ENCODE measurements around the gene ABHD11. TPM values are rescaled to one million over a fixed set of nuclear protein-coding genes. Genes with fewer than 3 reads are reported as not detected.

The ABHD11 gene
- total and polyA plus RNA-seq, 9 of the 15 experiments (the other 6 are each of a cell fraction or from before 2014, with no cell fraction given), result 7.7 to 44.2 (median 18.9) TPM

DNA sequence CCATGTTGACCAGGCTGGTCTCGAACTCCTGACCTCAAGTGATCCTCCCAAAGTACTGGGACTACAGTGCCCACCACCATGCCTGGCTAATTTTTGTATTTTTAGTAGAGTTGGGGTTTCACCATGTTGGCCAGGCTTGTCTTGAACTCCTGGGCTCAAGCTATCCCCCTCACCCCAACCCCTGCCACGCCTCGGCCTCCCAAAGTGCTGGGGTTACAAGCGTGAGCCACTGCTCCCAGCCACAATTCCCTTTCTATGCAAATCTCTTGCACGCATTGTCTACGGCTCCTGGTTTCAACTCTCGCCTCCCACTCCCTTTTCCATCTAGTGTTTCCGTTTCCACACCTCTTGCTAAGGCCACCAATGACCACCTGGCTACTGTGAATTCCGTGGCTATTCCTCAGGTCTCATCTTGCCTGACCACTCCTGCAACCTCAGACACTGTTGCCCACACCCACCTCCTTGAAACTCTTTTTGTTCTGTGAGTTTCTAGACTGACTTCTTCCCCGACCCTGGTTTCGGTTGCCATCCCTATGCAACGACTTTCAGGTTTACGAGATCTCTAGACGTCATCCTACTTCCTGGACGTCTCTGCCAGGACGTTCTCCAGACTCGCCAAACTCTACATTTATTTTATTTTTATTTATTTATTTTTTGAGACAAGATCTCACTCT lies 28.1 kb upstream of the ABHD11 start:
- Histone ChIP-seq H3K4me1 (replicated peaks in 1 of 2; ENCODE audit: control insufficient read depth in 2 of 2, insufficient read depth in 2 of 2, low read length in 2 of 2) (peaks cover 0 to 22% of the 10 kb centered on the region in 2 experiments; a peak in 3 of 5 replicates), H3K4me2 (ENCODE audit: insufficient read depth, low read length) (no peak overlapping the region), H3K9me3 (replicated peaks; ENCODE audit: control insufficient read depth, insufficient read depth, low read depth, low read length) (no peaks in the 10 kb centered on the region), H3K27me3 (ENCODE audit: control insufficient read depth in 2 of 2, insufficient read depth in 2 of 2, low read length in 2 of 2) (no peaks in the 10 kb centered on the region), H3K27ac (ENCODE audit: extremely low read depth, low read depth, low read length) (no peak overlapping the region), H3K36me3 (ENCODE audit: control insufficient read depth, insufficient read depth, low read length) (no peaks in the 10 kb centered on the region), H3K4me3 (no peak overlapping the region), H3K9ac (ENCODE audit: insufficient read depth in 1 of 2, low read depth in 2 of 2, low read length in 2 of 2) (peak overlapping the region in 1 of 2 experiments; percentile 41; a peak in 1 of 4 replicates), H4K20me1 (replicated peaks; ENCODE audit: control insufficient read depth, insufficient read depth, low read length) (0 out of 2 replicates have a peak, but pooled peaks cover 6% of the 10 kb centered on the region), H3K79me2 (ENCODE audit: control insufficient read depth, insufficient read depth, low read length) (no peaks in the 10 kb centered on the region), H3K9me1 (ENCODE audit: control insufficient read depth, insufficient read depth, low read length) (no peaks in the 10 kb centered on the region), H2AFZ (ENCODE audit: low read depth, low read length) (no peak overlapping the region)
- 53% methylated on average over 17 of the region's 17 CpGs for WGBS (ENCODE audit: insufficient coverage, low coverage, missing lambda C conversion rate)
- ATAC-seq (no peak), FAIRE-seq (no peak), DNase-seq (ENCODE audit: extremely low read depth in 1 of 4, low spot score in 3 of 4) (no peak)
- ChIA-PET CTCF (ENCODE audit: low intra/inter-chr PET ratio) (no interaction called here), POLR2A (no interaction called here)
- intact Hi-C loops (cut with micrococcal nuclease) (no loop called here), in situ Hi-C loops (cut with MboI) (no loop called here)
- peak; percentile 83 for TF ChIP-seq MIER1 (IDR thresholded peaks at IDR 0.05; ENCODE audit: low read depth)
- TF ChIP-seq, protein P1, sequence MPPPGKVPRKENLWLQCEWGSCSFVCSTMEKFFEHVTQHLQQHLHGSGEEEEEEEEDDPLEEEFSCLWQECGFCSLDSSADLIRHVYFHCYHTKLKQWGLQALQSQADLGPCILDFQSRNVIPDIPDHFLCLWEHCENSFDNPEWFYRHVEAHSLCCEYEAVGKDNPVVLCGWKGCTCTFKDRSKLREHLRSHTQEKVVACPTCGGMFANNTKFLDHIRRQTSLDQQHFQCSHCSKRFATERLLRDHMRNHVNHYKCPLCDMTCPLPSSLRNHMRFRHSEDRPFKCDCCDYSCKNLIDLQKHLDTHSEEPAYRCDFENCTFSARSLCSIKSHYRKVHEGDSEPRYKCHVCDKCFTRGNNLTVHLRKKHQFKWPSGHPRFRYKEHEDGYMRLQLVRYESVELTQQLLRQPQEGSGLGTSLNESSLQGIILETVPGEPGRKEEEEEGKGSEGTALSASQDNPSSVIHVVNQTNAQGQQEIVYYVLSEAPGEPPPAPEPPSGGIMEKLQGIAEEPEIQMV (tag; conservative IDR thresholded peaks at IDR 0.05; ENCODE audit: low read depth), result no peak
- BruUV-seq (replicated peaks), result no TSS peak

GRCh38 chr7:73762659-73762999 lies 24.0 kb upstream of the ABHD11 start:
- Histone ChIP-seq H4K20me1 (replicated peaks; ENCODE audit: control insufficient read depth, insufficient read depth, low read length) (0 out of 2 replicates have a peak, but pooled peaks cover 6% of the 10 kb centered on the region), H3K79me2 (ENCODE audit: control insufficient read depth, insufficient read depth, low read length) (no peaks in the 10 kb centered on the region), H3K4me3 (no peak overlapping the region), H2AFZ (ENCODE audit: low read depth, low read length) (no peak overlapping the region), H3K9ac (ENCODE audit: insufficient read depth in 1 of 2, low read depth in 2 of 2, low read length in 2 of 2) (no peak overlapping the region), H3K27ac (ENCODE audit: extremely low read depth, low read depth, low read length) (no peak overlapping the region), H3K9me3 (replicated peaks; ENCODE audit: control insufficient read depth, insufficient read depth, low read depth, low read length) (no peaks in the 10 kb centered on the region), H3K27me3 (ENCODE audit: control insufficient read depth in 2 of 2, insufficient read depth in 2 of 2, low read length in 2 of 2) (no peaks in the 10 kb centered on the region), H3K9me1 (ENCODE audit: control insufficient read depth, insufficient read depth, low read length) (no peaks in the 10 kb centered on the region), H3K4me2 (ENCODE audit: insufficient read depth, low read length) (no peak overlapping the region), H3K4me1 (replicated peaks in 1 of 2; ENCODE audit: control insufficient read depth in 2 of 2, insufficient read depth in 2 of 2, low read length in 2 of 2) (peaks cover 7 to 15% of the 10 kb centered on the region in 2 experiments; a peak in 4 of 5 replicates), H3K36me3 (ENCODE audit: control insufficient read depth, insufficient read depth, low read length) (no peaks in the 10 kb centered on the region)
- ChIA-PET POLR2A (no interaction called here), CTCF (ENCODE audit: low intra/inter-chr PET ratio) (no interaction called here)
- DNase-seq (ENCODE audit: extremely low read depth in 1 of 4, low spot score in 3 of 4) (no peak), FAIRE-seq (no peak), ATAC-seq (no peak)
- in situ Hi-C loops (cut with MboI) (no loop called here), intact Hi-C loops (cut with micrococcal nuclease) (no loop called here)
- BruUV-seq (replicated peaks), result no TSS peak
- 0% methylated on average over 1 of the region's 1 CpG for WGBS (ENCODE audit: insufficient coverage, low coverage, missing lambda C conversion rate)
- TF ChIP-seq HDAC1 (IDR thresholded peaks at IDR 0.05) (peak in 1 of 2 experiments; percentile 35; a peak in 1 of 4 replicates), NR2C2 (CRISPR knock-in tag; IDR thresholded peaks at IDR 0.05) (no peak), NR2C2 (tag; IDR thresholded peaks at IDR 0.05) (no peak), HDAC3 (IDR thresholded peaks at IDR 0.05; ENCODE audit: borderline replicate concordance, partially characterized antibody) (no peak), TAF15 (IDR thresholded peaks at IDR 0.05; ENCODE audit: low read depth, low read length) (no peak), THRA (IDR thresholded peaks at IDR 0.05) (no peak), ELF1 (tag; IDR thresholded peaks at IDR 0.05) (no peak)
- TF ChIP-seq, protein P2, sequence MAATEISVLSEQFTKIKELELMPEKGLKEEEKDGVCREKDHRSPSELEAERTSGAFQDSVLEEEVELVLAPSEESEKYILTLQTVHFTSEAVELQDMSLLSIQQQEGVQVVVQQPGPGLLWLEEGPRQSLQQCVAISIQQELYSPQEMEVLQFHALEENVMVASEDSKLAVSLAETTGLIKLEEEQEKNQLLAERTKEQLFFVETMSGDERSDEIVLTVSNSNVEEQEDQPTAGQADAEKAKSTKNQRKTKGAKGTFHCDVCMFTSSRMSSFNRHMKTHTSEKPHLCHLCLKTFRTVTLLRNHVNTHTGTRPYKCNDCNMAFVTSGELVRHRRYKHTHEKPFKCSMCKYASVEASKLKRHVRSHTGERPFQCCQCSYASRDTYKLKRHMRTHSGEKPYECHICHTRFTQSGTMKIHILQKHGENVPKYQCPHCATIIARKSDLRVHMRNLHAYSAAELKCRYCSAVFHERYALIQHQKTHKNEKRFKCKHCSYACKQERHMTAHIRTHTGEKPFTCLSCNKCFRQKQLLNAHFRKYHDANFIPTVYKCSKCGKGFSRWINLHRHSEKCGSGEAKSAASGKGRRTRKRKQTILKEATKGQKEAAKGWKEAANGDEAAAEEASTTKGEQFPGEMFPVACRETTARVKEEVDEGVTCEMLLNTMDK (IDR thresholded peaks at IDR 0.05; ENCODE audit: borderline replicate concordance, insufficient read depth, low read depth, low read length, poor library complexity, severe bottlenecking), result no peak

Data from K562 (cell line).